NCI-H1436 treated with DMSO at 0.1 percent for 48 hours (cell line): ENCODE measurements around the gene MEI1.
"Not testable (repeated sequence)": the region's sequence is repeated elsewhere in the genome, so short reads cannot be mapped to it uniquely, and the experiment has no call there.

Experiments used
- DNase-seq: peaks from one replicate; lab custom pipeline; 2025; lab: John Stamatoyannopoulos, UW

MEI1 gene, protein sequence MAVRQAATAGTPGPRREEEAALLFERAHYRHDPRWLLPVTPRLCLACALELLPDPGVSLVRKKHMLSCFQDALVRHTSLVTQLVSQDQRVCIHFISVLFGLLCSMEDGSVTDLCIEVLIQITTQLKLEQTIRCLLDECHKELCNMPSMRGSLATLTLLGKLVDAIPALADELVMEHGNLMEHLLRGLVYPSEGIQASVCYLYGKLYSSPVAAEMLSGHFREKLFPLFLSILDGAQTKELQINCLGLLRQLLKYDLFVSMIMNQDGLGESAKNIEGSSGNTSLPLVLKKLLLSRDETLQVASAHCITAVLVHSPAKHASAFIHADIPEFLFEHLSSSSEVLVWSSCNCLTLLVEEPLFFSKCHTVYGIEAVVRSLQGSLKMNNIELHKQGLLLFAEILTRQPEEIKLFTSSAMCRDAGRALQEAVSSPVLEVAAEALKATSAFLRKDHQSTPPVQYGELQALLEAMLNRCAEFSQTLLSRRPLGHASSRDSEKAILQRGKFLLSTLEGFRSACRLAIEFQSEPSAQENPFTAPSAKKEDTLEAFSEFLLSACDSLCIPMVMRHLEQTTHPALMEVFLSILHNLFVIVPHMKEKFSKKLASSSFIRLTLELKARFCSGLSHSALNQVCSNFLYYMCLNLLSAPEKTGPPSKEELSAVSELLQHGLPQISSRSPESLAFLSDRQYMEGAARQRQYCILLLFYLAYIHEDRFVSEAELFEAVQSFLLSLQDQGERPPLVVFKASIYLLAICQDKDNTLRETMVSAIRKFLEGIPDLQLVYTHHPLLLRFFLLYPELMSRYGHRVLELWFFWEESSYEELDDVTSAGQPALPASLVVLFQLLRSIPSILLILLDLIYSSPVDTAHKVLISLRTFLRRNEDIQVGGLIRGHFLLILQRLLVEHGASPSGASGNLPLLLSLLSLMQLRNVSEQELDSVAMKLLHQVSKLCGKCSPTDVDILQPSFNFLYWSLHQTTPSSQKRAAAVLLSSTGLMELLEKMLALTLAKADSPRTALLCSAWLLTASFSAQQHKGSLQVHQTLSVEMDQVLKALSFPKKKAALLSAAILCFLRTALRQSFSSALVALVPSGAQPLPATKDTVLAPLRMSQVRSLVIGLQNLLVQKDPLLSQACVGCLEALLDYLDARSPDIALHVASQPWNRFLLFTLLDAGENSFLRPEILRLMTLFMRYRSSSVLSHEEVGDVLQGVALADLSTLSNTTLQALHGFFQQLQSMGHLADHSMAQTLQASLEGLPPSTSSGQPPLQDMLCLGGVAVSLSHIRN

DNA sequence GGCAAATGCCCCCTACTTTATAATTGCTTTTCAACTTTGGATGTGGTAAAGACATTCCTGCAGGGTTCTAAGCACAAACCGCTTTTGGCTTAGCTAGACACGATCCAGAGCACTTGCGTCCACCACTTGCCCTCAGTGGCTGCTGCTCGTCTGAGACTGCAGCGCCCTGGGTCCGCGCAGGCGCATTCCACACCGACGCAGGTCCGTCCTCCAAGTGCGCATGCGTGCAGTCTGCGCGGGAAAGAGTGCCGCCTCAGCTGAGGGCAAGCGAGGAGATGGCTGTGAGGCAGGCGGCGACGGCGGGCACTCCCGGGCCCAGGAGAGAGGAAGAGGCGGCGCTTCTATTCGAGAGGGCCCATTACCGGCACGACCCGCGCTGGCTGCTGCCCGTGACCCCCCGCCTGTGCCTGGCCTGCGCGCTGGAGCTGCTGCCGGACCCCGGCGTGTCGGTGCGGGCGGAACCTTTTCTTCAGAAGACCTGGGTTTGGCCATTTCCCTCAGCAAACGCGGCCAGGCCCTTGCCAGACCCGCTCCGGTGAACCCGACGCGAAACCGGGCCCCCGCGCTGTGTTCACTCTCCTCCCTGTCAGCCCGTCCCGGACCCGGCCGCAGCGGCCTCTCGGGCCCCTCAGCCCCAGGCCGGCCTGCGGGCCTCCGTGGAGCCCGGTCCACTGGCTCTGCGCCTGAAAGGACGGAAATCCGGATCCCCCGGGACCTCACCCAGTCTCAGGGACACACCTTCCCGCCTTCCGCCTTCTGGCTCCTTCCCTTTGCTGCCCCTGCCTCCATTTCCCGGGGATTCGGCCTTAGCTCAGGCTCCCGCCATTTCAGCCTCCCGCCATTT is at the start of gene MEI1:
TSS of gene MEI1 (plus strand) at position 240 of the 844 bp plus-strand sequence. CDS start at position 276, 36 bp downstream.
- DNase-seq: no peak

DNA sequence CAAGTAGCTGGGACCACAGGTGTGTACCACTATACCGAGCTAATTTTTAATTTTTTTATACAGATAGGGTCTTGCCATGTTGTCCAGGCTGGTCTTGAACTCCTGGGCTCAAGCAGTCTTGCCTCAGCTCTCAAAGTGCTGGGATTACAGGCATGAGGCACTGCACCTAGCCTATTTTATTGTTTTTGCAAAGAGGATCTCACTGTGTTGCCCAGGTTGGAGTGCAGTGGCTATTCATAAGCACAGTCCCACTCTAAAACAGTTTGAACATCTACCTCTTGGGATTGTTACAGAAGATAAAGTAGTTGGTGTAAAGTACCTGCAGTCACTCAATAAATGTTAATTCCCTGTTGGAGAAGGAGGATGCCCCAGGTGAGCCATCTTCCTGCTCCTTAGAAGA is 49.1 kb upstream of the MEI1 start:
- no peak for DNase-seq

DNA sequence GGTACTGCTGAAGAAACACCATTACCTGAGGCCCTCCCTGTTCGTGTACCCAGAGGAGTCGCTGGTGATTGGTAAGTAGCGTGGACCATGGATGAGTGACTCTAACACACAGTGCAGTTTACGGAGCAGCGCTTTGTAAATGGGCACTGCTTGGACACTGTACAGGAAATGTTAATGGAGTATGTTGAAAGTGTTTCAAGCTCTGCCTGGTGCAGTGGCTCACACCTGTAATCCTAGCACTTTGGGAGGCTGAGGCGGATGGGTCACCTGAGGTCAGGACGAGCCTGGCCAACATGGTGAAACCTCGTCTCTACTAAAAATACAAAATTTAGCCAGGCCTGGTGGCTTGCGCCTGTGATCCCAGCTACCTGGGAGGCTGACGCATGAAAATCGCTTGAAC is 48.5 kb upstream of the MEI1 start:
- no peak for DNase-seq

DNA sequence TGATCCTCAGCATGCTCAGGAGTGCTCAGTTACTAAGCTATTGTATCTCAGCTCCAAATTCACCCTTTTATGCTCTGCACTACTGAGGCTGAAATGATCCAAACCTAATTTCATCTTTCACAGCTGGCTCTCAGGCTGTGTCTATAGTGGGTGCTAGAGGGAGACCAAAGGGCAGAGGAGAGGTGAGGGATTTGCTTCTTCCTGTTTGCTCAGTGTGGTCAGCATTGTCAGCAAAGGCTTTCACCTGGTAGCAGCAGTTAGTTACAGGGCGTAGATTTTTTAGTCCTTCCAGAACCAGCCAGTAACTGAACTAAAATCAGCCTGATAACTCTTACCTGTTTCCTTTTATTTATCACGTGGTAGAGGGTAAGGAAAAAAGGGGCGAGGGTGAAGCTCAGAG is 45.0 kb upstream of the MEI1 start:
- DNase-seq: no peak

DNA sequence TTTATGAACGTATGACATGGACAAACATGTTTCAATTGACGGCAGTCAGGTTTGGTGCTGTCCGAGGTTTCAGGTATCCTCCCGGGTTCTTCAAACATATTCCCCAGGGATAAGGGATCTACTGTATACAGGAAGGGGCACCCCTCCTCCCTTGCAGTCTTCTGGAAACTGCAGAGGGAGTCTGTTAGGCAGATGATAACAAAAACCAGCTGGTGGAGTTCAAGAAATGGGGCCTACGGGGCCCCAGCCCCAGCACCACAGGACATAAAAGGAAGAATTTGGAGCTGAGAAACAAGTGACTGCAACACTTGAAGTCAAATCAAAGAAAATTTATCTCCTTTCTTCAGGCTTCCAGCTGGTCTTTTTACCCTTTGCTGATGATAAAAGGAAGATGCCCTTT is 42.7 kb upstream of the MEI1 start:
- DNase-seq: no peak

DNA sequence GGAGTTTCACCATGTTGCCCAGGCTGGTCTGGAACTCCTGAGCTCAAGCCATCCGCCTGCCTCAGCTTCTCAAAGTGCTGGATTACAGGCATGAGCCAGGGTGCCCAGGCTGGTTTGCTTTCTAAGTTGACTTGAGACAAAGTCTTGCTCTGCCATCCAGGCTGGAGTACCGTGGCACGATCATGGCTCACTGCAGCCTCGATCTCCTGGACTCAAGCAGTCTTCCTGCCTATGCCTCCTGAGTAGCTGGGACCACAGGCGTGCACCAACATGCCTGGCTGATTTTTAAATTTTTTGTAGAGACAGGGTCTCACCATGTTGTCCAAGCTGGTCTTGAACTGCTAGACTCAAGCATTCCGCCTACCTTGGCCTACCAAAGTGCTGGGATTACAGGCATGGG is 41.6 kb upstream of the MEI1 start:
- DNase-seq: no peak

DNA sequence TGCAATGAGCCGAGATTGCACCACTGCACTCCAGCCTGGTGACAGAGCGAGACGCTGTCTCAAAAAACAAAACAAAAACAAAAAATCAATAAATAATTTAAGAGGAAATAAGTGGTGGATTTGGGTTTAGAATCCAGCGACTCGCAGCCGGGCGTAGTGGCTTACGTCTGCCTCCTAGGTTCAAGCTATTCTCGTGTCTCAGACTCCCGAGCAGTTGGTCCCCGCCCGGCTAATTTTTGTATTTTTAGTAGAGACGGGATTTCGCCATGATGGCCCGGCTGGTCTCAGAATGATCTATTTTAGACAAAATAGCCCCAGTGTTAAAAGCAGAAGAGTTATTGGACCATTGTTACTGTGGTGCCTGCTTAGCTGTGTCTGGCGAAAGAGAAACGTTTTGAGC is 40.4 kb upstream of the MEI1 start:
- no peak for DNase-seq

DNA sequence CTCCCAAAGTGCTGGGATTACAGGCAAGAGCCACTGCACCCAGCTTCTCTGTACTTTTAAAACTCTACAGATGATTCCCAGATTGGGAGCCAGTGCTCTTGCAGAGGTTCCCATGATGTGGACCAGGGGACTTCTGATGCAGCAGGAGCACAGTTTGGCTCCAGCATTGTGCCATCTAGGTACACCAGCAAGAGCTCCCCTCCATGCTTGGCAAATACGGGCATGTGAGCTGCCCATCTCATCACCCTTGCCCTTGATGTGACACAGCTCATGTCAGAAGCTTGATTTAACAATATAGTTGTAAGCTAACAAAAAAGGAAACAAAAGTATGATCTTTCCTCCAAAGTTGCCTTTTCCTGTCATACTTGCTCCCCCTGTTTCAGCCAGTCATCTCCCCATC is 39.4 kb upstream of the MEI1 start:
- DNase-seq: no peak

DNA sequence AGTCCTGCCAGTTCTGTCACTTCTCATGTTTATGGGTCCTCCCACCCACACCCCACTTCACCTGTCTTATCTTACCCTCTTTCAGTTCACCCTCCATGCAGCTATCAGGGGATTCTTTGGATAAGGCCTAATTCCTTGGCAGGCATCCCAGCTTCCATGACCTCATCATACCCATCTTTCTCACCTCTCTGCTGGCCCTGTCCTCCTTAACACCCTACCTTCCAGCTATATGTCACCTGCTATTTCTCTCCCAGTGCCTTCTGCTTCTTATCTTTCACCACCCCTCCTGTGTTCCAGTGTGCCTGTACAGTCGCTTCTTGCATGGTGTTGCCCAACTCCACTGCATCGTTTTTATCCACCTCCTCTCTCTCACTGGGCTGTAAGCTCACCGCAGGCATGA is 38.9 kb upstream of the MEI1 start:
- DNase-seq: no peak

DNA sequence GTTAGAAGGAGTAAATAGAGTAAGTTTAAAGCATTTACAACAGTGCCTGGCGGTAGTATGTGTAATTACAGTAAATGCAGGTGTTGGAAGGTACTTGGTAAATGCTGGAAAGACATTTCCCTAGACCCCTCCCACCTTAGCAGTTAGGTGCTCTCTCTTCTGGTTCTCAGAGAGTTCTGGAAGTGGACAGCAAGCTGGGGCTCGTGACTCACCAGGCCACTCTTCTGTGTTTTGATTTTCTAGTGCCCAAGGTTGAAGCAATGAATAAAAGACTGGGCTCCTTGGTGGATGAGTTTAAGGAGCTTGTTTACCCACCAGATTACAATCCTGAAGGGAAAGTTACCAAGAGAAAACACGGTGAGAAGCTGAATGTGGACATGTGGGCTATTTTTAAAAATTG is 38.2 kb upstream of the MEI1 start:
- no peak for DNase-seq

DNA sequence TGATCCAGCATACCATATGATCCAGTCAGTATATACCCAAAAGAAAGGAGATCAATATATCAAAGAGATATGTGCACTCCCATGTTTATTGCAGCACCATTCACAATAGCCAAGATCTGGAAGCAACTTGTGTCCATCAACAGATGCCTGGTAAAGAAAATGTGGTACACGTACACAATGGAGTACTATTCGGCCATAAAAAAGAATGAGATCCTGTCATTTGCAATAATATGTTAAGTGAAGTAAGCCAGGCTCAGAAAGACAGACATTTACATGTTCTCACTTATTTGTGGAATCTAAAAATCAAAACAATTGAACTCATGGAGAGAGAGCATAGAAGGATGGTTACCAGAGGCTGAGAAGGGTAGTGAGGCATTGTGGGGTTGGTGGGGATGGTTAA is 37.6 kb upstream of the MEI1 start:
- DNase-seq: no peak

DNA sequence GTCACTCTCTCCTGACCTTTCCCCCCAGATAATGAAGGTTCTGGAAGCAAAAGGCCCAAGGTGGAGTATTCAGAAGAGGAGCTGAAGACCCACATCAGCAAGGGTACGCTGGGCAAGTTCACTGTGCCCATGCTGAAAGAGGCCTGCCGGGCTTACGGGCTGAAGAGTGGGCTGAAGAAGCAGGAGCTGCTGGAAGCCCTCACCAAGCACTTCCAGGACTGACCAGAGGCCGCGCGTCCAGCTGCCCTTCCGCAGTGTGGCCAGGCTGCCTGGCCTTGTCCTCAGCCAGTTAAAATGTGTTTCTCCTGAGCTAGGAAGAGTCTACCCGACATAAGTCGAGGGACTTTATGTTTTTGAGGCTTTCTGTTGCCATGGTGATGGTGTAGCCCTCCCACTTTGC is 35.7 kb upstream of the MEI1 start:
- not testable (repeated sequence) for DNase-seq

DNA sequence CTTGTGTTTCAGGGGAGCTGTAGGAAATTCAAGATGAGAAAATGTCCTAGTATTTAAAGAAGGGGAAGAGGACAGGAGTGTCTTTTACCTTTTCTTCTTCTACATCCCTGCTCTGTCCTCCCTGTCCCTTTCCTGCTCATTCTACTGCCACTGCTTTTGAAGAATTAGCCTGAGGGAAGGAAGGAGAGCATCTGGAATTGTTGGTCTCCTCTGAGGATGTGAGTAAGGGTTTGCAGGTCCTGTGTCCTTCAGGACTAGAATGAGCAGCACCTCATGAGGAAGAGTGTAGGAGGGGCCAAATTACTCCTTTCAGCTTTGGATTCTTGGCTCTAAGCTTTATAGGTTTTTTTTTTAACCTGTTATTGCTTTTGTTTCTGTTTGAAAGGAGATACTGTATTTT is 34.8 kb upstream of the MEI1 start:
- DNase-seq: no peak

DNA sequence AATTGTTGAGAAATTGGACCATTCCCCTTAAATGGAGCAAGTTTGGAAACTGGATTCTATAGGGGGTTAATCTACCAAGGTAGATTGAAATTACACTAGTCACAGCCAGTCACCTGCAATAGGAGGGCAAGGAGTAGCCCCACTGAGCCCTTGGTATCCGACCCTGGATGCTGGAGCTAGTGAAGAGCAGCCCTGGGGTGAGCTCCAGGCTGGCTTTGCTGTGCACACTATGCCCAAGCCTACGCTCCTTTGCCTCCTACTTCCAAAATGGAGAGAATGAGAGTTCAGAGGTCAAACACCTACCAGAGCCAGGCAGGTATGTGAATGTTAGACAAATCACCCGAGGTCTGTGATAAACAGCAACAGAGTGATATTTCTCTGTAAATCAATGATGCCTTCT is 34.4 kb upstream of the MEI1 start:
- DNase-seq: no peak

DNA sequence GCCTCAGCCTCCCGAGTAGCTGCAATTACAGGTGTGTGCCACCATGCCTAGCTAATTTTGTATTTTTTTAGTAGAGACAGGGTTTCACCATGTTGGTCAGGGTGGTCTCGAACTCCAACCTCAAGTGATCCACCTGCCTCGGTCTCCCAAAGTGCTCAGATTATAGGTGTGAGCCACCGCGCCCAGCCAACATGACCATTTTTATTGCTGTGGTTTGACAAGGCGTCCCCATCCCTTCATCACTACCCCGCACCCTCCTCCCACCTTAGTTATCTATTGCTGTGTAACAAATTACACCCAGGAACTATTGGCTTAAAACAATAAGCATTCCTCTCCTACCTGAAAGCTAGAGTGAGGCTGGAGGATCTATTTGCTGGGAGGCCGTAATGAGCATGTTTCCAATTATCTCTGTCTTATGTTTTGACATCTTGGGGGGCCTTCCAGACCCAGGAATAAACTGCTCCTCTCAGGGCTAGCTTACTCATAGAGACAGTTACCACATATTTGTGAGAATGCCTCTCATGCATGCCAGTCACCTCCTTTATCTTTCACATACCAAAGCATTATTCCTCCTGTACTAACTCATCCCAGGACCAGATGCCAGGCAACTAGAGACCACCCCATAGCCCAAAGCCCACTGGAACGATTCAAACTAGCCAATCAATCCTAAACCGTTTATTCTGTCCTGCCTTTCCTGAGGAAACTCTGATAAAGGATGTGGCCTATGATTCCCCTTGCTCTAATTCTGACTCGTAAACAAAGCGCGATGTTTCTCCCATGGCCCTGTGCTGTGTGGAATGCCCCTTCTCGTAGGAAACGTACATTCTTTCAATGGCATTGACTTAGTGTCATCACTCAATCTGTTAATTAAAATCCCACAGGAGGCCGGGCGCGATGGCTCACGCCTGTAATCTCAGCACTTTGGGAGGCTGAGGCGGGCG is 30.1 kb upstream of the MEI1 start:
- DNase-seq: no peak

DNA sequence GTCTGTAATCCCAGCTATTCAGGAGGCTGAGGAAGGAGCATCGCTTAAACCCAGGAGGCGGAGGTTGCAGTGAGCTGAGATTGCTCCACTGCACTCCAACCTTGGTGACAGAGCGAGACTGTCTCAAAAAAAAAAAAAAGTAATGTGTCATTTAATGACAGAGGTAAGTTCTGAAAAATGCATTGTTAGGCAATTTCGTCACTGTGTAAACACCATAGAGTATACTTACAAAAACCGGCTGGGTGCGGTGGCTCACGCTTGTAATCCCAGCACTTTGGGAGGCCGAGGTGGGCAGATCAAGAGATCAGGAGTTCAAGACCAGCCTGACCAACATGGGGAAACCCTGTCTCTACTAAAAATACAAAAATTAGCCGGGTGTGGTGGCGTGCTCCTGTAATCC is 27.2 kb upstream of the MEI1 start:
- DNase-seq: not testable (repeated sequence)

DNA sequence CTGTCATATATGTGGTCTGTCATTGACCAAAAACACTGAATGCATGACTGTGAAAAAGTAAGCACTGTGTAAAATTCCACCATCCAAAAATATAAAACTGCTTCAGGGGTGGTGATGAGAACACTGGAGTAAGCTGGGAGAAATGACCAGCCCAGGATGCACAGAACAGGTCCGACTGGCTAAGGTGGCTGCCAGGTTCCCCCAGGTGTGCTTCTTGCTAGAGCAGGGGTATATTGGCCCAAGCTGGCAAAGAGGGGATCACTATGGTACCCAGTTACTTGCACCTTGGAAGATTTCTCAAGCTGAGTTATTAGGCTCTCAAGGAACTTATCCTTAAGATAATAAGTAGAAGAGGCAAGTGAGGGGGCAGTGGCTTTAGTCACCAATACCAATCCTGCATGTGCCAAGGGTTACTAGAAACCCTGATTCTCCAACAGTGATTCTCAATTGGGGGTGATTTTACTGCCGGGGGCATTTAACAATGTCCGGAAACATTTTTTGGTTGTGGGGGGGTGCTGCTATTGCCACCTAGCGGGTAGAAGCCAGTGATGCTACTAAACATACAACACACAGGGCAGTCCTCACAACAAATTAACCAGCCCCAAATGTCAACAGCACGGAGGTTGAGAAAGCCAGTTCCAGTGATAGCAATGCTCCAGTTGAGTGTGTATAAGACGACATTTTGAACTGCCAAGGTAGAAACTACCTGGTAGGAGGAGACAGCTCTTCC is 26.4 kb upstream of the MEI1 start:
- DNase-seq: no peak

DNA sequence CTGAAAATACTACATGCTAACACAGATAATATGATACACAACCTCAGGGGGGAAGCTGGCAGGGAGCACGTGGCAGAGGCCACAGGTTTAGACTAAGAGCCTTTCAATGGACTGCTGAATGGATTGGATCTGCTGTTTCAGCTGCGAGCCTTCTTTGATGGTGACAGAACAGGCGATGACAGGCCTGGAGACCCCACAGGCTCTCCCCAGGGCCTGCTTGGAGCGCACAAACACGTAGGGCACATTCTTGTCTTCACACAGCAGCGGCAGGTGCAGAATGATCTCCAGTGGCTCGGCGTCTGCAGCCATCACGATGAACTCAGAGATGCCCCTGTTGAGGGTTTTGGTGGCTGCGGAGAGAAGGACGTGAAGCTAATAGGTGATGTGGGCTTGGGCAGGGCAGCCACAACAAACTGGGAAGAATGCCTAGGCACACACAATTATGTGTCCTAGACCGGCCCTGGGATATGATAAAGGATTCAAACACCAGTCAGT is 24.4 kb upstream of the MEI1 start:
- no peak for DNase-seq

DNA sequence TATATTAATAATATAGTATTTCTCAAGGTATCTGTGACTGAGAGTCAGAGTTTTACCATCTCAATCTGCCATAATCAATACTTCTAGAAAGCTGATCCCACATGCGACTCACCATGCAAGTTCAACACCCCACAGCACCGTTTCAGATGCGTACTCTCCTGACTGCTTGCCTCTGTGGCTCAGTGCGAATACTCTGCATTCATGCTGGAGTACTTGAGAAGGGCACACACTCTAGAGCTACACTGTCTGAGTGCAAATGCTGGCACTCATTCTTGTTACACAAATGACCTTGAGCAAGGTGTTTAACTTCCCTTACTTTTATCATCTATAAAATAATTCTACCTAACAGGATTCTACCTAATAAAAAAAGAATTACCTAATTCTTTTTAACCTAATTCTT is 23.2 kb upstream of the MEI1 start:
- DNase-seq: no peak

DNA sequence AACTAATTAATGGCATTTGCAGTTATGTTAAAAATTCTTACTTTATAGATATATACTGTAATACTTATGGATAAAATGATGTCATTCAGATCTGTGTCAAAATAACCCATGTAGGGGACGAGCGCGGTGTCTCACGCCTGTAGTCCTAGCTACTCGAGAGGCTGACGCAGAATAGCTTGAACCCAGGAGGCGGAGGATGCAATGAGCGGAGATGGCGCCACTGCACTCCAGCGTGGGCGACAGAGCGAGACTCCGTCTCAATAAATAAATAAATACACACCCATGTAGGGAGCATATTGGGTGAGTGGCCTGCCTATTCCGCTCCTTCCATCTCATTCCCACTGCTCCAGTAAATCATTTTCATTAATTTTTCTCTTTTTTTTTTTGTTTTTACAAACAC is 17.7 kb upstream of the MEI1 start:
- DNase-seq: no peak
